Stimulated activated CD8-positive, alpha-beta memory T cell treated with anti-CD3 and anti-CD28 coated beads, Interleukin-7, amount 100 ng/mL, for 24 hours (primary cell): ENCODE data around the gene RNF225.
A peak's percentile ranks its signal among the peaks of the same experiment; 100 is the strongest.
"Not testable (repeated sequence)": the region's sequence is repeated elsewhere in the genome, so short reads cannot be mapped to it uniquely, and the experiment has no call there.

Experiments
- DNase-seq: peaks from one replicate; pipeline ENCODE4 v3.0.0-alpha.2; 2020; ENCODE audit warnings: low read depth

The RNF225 gene

GRCh38 chr19:58362272-58362994 lies 33.0 kb upstream of the RNF225 start, which contains the start of gene ZNF497:
Gene ZNF497, minus strand, starts transcription at chr19:58362751. Its CDS starts 5,116 bp downstream, at chr19:58357635.
- DNase-seq = peak; percentile 94

DNA sequence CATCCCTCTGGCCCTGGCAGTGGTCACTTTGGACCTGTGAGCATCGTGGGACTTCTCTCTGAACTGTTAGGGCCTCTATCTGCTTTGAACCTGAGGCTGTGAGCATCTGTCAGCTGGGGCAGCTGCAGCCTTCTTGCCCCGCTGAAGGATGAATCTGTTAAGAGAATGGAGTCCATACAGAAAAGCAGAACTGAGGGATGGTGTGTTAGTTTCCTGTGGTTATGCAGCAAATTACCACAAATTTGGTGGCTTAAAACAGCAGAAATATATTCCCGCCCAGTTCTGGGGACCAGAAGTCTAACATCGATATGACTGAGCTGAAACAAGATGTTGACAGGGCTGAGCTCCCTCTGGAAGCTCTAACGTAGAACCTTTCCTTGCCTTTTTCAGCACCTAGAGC lies 31.3 kb upstream of the RNF225 start:
- no peak for DNase-seq

GRCh38 chr19:58366585-58367430 lies 28.6 kb upstream of the RNF225 start:
- DNase-seq = no peak

DNA sequence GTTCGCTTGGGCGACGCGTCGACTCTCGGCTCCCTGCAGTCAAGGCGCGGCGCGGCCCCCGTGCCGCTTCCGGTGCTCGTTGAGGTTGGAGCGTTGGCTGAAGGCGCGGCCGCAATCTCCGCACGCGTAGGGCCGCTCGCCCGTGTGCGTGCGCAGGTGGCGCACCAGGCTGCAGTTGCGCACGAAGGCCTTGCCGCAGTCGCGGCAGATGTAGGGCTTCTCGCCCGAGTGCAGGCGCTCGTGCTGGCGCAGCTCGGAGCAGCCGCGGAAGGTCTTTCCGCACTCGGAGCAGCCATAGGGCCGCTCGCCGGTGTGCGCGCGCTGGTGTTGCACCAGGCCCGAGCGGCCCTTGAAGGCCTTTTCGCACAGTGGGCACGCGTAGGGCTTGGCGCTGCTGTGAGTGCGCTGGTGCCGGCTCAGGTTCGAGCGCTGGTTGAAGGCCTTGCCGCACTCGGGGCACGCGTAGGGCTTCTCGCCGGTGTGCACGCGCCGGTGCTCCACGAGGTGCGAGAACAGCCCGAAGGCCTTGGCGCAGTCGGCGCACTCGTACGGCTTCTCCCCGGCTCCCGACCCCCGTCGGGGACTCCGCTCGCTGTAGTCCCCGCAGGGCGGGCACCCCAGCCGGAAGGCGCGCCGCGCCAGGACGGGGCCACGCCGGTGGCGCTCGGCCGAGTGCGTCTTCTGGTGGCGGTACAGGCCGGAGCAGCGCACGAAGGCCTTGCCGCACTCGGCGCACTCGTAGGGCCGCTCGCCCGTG lies 27.6 kb upstream of the RNF225 start:
- no peak for DNase-seq

- no peak for DNase-seq
Observed at GRCh38 chr19:58368561-58369360, 26.7 kb upstream of the RNF225 start.

DNA sequence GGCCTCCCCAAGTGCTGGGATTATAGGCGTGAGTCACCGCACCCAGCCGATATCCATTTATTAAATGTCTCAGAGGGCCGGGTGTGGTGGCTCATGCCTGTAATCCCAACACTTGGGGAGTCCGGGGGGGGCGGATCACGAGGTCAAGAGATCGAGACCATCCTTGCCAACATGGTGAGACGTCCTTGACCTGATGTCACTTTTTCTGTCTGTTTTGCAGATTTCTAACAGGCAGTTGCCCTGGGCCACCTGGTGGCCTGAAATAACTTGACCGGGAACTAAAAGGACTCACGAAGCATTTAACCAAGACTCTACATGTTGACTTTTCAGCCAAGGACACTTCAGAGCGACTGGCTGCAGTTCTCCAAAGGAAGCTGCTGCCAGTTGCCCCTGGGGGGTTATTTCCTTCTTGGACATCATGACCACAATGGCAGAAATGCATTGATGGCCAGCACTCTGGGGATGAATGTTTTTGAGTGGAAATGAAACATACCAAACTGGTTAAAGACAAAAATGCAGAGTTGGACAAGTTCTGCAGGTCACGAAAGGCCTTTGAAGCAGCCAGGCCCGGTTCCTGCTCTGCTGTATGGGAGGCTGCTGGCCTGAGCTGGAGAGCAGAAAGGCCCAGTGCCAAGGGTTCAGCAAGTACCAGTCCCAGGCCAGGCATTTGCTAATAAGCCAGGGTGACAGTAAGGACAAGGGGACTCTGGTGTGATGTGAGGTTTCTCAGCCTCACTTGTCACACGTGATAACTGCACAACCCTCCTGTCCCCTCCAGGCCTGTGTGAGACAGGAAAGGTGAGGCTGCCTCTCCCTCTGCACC lies 22.9 kb upstream of the RNF225 start:
- no peak for DNase-seq

DNA sequence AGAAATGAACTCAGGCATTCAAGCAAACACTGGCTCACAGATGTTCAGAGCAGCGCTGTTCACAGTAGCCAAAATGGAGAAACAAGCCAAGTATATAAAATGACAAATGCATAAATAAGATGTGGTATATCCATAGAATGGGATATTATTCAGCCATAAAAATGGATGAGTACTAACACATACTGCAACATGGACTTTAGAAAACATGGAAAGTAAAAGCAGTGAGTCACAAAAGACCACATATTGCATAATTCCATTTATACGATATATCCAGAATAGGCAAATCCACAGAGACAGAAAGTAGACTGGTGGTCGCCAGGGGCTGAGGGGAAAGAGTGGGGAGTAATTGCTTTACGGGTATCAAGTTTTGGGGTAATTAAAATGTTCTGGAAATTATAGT lies 21.3 kb upstream of the RNF225 start:
- no peak for DNase-seq

- DNase-seq = not testable (repeated sequence)
Observed at GRCh38 chr19:58376724-58377123, 18.7 kb upstream of the RNF225 start.

- no peak for DNase-seq
Observed at GRCh38 chr19:58379246-58379645, 16.2 kb upstream of the RNF225 start.

- no peak for DNase-seq
Observed at GRCh38 chr19:58380037-58380661, 15.3 kb upstream of the RNF225 start.

- peak; percentile 90 for DNase-seq
Observed at GRCh38 chr19:58380662-58381459, 14.6 kb upstream of the RNF225 start, which contains the start of gene ZNF837. Gene ZNF837, minus strand, starts transcription at chr19:58381030. Its CDS starts 11,698 bp downstream, at chr19:58369332.

GRCh38 chr19:58381460-58382212 lies 13.8 kb upstream of the RNF225 start:
- DNase-seq = no peak

DNA sequence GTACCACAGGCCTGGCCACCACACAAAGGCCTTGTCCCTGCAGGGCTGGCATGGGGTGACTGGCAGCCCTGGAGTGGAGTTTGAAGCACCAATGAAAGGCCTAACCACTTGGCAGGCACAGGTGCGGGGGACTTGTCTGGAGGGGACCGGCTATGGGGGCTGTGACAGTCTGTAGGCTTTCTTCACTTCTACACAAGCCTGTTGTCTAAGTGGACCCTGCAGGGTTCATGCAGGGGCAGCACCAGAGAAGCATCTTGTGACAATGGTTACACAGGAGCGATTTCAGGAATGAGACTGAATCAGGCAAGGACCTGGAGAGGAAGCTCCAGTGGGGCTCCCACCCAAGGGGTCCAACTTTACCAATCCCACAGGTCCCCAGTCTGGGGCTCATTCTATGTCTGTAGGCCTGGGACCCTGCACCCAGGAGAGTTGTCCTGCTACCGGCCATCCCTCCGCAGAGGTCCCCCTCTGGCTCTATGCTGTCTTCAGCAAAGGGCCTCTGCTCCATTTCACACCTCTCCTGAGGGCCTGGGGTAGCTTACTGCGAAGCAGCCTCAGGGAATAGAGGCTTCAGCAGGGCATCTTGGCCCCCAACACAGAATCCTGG lies 12.4 kb upstream of the RNF225 start:
- DNase-seq = no peak

GRCh38 chr19:58385313-58385890 lies 10.1 kb upstream of the RNF225 start:
- no peak for DNase-seq

DNA sequence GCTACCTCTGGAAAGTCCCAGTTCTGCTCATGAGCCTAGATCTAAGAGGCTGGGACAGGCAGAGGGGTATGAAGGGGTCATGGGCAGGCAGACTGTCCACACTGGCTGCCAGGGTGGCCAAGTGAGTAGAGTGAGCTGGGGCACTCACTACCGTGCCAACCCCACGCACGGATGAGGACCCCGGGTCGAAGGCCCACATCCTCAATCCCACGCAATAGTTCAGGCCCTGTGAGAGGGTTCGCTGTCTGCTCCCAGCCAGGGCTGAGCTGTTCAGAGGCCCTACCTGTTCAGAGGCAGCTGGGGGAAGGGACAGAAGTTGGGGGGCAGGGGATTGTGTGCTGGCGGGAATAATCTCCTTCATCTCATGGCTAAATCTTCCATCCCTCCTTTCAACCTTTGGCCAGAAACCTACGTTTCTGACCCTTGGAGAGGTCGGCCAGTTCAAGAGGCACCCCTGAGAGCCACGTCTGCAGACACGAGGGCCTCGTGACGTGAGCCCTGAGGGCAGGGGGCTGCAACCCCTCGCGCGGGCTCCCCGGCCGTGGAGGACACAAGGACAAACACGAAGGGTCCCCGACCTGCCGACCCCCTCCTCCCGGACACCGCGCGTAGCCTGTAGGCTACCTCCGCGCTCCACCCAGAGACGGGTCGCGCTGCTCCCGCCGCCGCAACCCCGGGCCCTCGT lies 9.4 kb upstream of the RNF225 start:
- DNase-seq = no peak

- peak; percentile 89 for DNase-seq
Observed at GRCh38 chr19:58386576-58387337, 8.7 kb upstream of the RNF225 start, which contains the start of gene RPS5. Gene RPS5, plus strand, starts transcription at chr19:58387269. Its CDS starts 869 bp downstream, at chr19:58388138.
